ENCODE results near the gene ZC3H8. TPM values are rescaled to one million over a fixed set of nuclear protein-coding genes. Genes with fewer than 3 reads are reported as not detected.

The ZC3H8 gene
- polyA plus RNA-seq, 2 donors = 5.2 to 7.6 TPM

- Histone ChIP-seq H3K9me3 (ENCODE audit: control insufficient read depth in 2 of 2, insufficient read depth in 1 of 2, low read depth in 1 of 2, low read length in 1 of 2) (no peaks in the 10 kb centered on the region), H3K27ac (ENCODE audit: low read depth in 2 of 2, low read length in 1 of 2) (no peak overlapping the region), H3K4me1 (ENCODE audit: control insufficient read depth in 2 of 2, insufficient read depth in 2 of 2, low read length in 1 of 2) (peaks cover 0 to 2% of the 10 kb centered on the region in 2 donors), H3K27me3 (ENCODE audit: control insufficient read depth in 1 of 2, insufficient read depth in 2 of 2, low read length in 2 of 2) (no peaks in the 10 kb centered on the region), H3K4me3 (ENCODE audit: low read depth in 1 of 2, low read length in 2 of 2) (no peak overlapping the region), H3K36me3 (ENCODE audit: control insufficient read depth in 2 of 2, insufficient read depth in 2 of 2, low read length in 1 of 2) (no peaks in the 10 kb centered on the region)
- WGBS, 2 donors = 87 to 88% methylated on average over 3 of the region's 3 CpGs
Measured at GRCh38 chr2:112201696-112202430, 53.0 kb downstream of the ZC3H8 start.

GRCh38 chr2:112199188-112199587 is 55.7 kb downstream of the ZC3H8 start:
- H3K4me1 ChIP-seq (ENCODE audit: control insufficient read depth in 2 of 2, insufficient read depth in 2 of 2, low read length in 1 of 2) = peaks cover 0 to 2% of the 10 kb centered on the region in 2 donors
- WGBS, 2 donors = 88% methylated on average over 3 of the region's 3 CpGs

GRCh38 chr2:112198780-112199179 is 56.1 kb downstream of the ZC3H8 start:
- Histone ChIP-seq H3K9me3 (ENCODE audit: control insufficient read depth in 2 of 2, insufficient read depth in 1 of 2, low read depth in 1 of 2, low read length in 1 of 2) (no peaks in the 10 kb centered on the region), H3K36me3 (ENCODE audit: control insufficient read depth in 2 of 2, insufficient read depth in 2 of 2, low read length in 1 of 2) (no peaks in the 10 kb centered on the region), H3K4me1 (ENCODE audit: control insufficient read depth in 2 of 2, insufficient read depth in 2 of 2, low read length in 1 of 2) (peaks cover 0 to 2% of the 10 kb centered on the region in 2 donors), H3K27me3 (ENCODE audit: control insufficient read depth in 1 of 2, insufficient read depth in 2 of 2, low read length in 2 of 2) (no peaks in the 10 kb centered on the region), H3K27ac (ENCODE audit: low read depth in 2 of 2, low read length in 1 of 2) (no peak overlapping the region), H3K4me3 (ENCODE audit: low read depth in 1 of 2, low read length in 2 of 2) (no peak overlapping the region)

More at GRCh38 chr2:112199188-112199587, 55.7 kb downstream of the ZC3H8 start:
- no peak overlapping the region for H3K4me3 ChIP-seq (ENCODE audit: low read depth in 1 of 2, low read length in 2 of 2)
- no peaks in the 10 kb centered on the region for H3K9me3 ChIP-seq (ENCODE audit: control insufficient read depth in 2 of 2, insufficient read depth in 1 of 2, low read depth in 1 of 2, low read length in 1 of 2)
- no peaks in the 10 kb centered on the region for H3K27me3 ChIP-seq (ENCODE audit: control insufficient read depth in 1 of 2, insufficient read depth in 2 of 2, low read length in 2 of 2)
- H3K27ac ChIP-seq (ENCODE audit: low read depth in 2 of 2, low read length in 1 of 2) = no peak overlapping the region
- H3K36me3 ChIP-seq (ENCODE audit: control insufficient read depth in 2 of 2, insufficient read depth in 2 of 2, low read length in 1 of 2) = no peaks in the 10 kb centered on the region

- Histone ChIP-seq H3K36me3 (ENCODE audit: control insufficient read depth in 2 of 2, insufficient read depth in 2 of 2, low read length in 1 of 2) (no peaks in the 10 kb centered on the region), H3K9me3 (ENCODE audit: control insufficient read depth in 2 of 2, insufficient read depth in 1 of 2, low read depth in 1 of 2, low read length in 1 of 2) (no peaks in the 10 kb centered on the region), H3K27me3 (ENCODE audit: control insufficient read depth in 1 of 2, insufficient read depth in 2 of 2, low read length in 2 of 2) (no peaks in the 10 kb centered on the region), H3K27ac (ENCODE audit: low read depth in 2 of 2, low read length in 1 of 2) (no peak overlapping the region), H3K4me1 (ENCODE audit: control insufficient read depth in 2 of 2, insufficient read depth in 2 of 2, low read length in 1 of 2) (peaks cover 0 to 2% of the 10 kb centered on the region in 2 donors), H3K4me3 (ENCODE audit: low read depth in 1 of 2, low read length in 2 of 2) (no peak overlapping the region)
- 72 to 79% methylated on average over 1 of the region's 1 CpG for WGBS, 2 donors
Measured at GRCh38 chr2:112197868-112198267, 57.0 kb downstream of the ZC3H8 start.

GRCh38 chr2:112195950-112196349 is 58.9 kb downstream of the ZC3H8 start:
- H3K36me3 ChIP-seq (ENCODE audit: control insufficient read depth in 2 of 2, insufficient read depth in 2 of 2, low read length in 1 of 2) = no peaks in the 10 kb centered on the region
- no peaks in the 10 kb centered on the region for H3K27me3 ChIP-seq (ENCODE audit: control insufficient read depth in 1 of 2, insufficient read depth in 2 of 2, low read length in 2 of 2)
- no peak overlapping the region for H3K27ac ChIP-seq (ENCODE audit: low read depth in 2 of 2, low read length in 1 of 2)
- no peaks in the 10 kb centered on the region for H3K9me3 ChIP-seq (ENCODE audit: control insufficient read depth in 2 of 2, insufficient read depth in 1 of 2, low read depth in 1 of 2, low read length in 1 of 2)
- no peak overlapping the region for H3K4me3 ChIP-seq (ENCODE audit: low read depth in 1 of 2, low read length in 2 of 2)
- H3K4me1 ChIP-seq (ENCODE audit: control insufficient read depth in 2 of 2, insufficient read depth in 2 of 2, low read length in 1 of 2) = no peaks in the 10 kb centered on the region

- H3K4me3 ChIP-seq (ENCODE audit: low read depth in 1 of 2, low read length in 2 of 2) = no peak overlapping the region
- H3K4me1 ChIP-seq (ENCODE audit: control insufficient read depth in 2 of 2, insufficient read depth in 2 of 2, low read length in 1 of 2) = no peaks in the 10 kb centered on the region
- no peak overlapping the region for H3K27ac ChIP-seq (ENCODE audit: low read depth in 2 of 2, low read length in 1 of 2)
- no peaks in the 10 kb centered on the region for H3K27me3 ChIP-seq (ENCODE audit: control insufficient read depth in 1 of 2, insufficient read depth in 2 of 2, low read length in 2 of 2)
- no peaks in the 10 kb centered on the region for H3K9me3 ChIP-seq (ENCODE audit: control insufficient read depth in 2 of 2, insufficient read depth in 1 of 2, low read depth in 1 of 2, low read length in 1 of 2)
- WGBS, 2 donors = 81 to 83% methylated on average over 8 of the region's 8 CpGs
- no peaks in the 10 kb centered on the region for H3K36me3 ChIP-seq (ENCODE audit: control insufficient read depth in 2 of 2, insufficient read depth in 2 of 2, low read length in 1 of 2)
Measured at GRCh38 chr2:112195167-112195766, 59.6 kb downstream of the ZC3H8 start.

- no peaks in the 10 kb centered on the region for H3K9me3 ChIP-seq (ENCODE audit: control insufficient read depth in 2 of 2, insufficient read depth in 1 of 2, low read depth in 1 of 2, low read length in 1 of 2)
- no peaks in the 10 kb centered on the region for H3K36me3 ChIP-seq (ENCODE audit: control insufficient read depth in 2 of 2, insufficient read depth in 2 of 2, low read length in 1 of 2)
- WGBS, 2 donors = 64 to 79% methylated on average over 4 of the region's 4 CpGs
Measured at GRCh38 chr2:112194482-112194881, 60.4 kb downstream of the ZC3H8 start.

GRCh38 chr2:112194028-112194427 is 60.8 kb downstream of the ZC3H8 start:
- WGBS, 2 donors = 92 to 96% methylated on average over 2 of the region's 2 CpGs
- Histone ChIP-seq H3K4me1 (ENCODE audit: control insufficient read depth in 2 of 2, insufficient read depth in 2 of 2, low read length in 1 of 2) (no peaks in the 10 kb centered on the region), H3K36me3 (ENCODE audit: control insufficient read depth in 2 of 2, insufficient read depth in 2 of 2, low read length in 1 of 2) (no peaks in the 10 kb centered on the region), H3K27ac (ENCODE audit: low read depth in 2 of 2, low read length in 1 of 2) (no peak overlapping the region), H3K27me3 (ENCODE audit: control insufficient read depth in 1 of 2, insufficient read depth in 2 of 2, low read length in 2 of 2) (no peaks in the 10 kb centered on the region), H3K9me3 (ENCODE audit: control insufficient read depth in 2 of 2, insufficient read depth in 1 of 2, low read depth in 1 of 2, low read length in 1 of 2) (no peaks in the 10 kb centered on the region), H3K4me3 (ENCODE audit: low read depth in 1 of 2, low read length in 2 of 2) (no peak overlapping the region)

More at GRCh38 chr2:112194482-112194881, 60.4 kb downstream of the ZC3H8 start:
- Histone ChIP-seq H3K4me3 (ENCODE audit: low read depth in 1 of 2, low read length in 2 of 2) (no peak overlapping the region), H3K4me1 (ENCODE audit: control insufficient read depth in 2 of 2, insufficient read depth in 2 of 2, low read length in 1 of 2) (no peaks in the 10 kb centered on the region), H3K27ac (ENCODE audit: low read depth in 2 of 2, low read length in 1 of 2) (no peak overlapping the region), H3K27me3 (ENCODE audit: control insufficient read depth in 1 of 2, insufficient read depth in 2 of 2, low read length in 2 of 2) (no peaks in the 10 kb centered on the region)

- 95% methylated on average over 3 of the region's 3 CpGs for WGBS, 2 donors
- H3K9me3 ChIP-seq (ENCODE audit: control insufficient read depth in 2 of 2, insufficient read depth in 1 of 2, low read depth in 1 of 2, low read length in 1 of 2) = no peaks in the 10 kb centered on the region
- no peaks in the 10 kb centered on the region for H3K4me1 ChIP-seq (ENCODE audit: control insufficient read depth in 2 of 2, insufficient read depth in 2 of 2, low read length in 1 of 2)
- no peaks in the 10 kb centered on the region for H3K27me3 ChIP-seq (ENCODE audit: control insufficient read depth in 1 of 2, insufficient read depth in 2 of 2, low read length in 2 of 2)
- H3K4me3 ChIP-seq (ENCODE audit: low read depth in 1 of 2, low read length in 2 of 2) = no peak overlapping the region
- H3K27ac ChIP-seq (ENCODE audit: low read depth in 2 of 2, low read length in 1 of 2) = no peak overlapping the region
- H3K36me3 ChIP-seq (ENCODE audit: control insufficient read depth in 2 of 2, insufficient read depth in 2 of 2, low read length in 1 of 2) = no peaks in the 10 kb centered on the region
Measured at GRCh38 chr2:112189001-112189556, 65.8 kb downstream of the ZC3H8 start.
